Panc1 (cell line): Measurements from ENCODE around the gene TSHZ2. TPM values are rescaled to one million over a fixed set of nuclear protein-coding genes. Genes with fewer than 3 reads are reported as not detected.

Experiments used
- ATAC-seq: fragments of 200-7000 bp; cut with Tn5 transposase; 2 replicates; pipeline ENCODE4 v1.9.1; 2020; ENCODE audit warnings: mild to moderate bottlenecking, moderate library complexity
- BruUV-seq: library from RNA; stranded (reverse); fragments of 400-500 nt; replicated peaks from 2 replicates; lab custom pipeline; 2021; lab: Mats Ljungman, UMichigan
- CTCF ChIA-PET: fragments of 300-600 bp; sonication (Branson Sonifier 250); formaldehyde crosslinking; loops from one replicate; lab custom pipeline; 2022; ENCODE audit warnings: antibody characterized with exemption; lab: Charles Lee
- POLR2A ChIA-PET: fragments of 300-600 bp; sonication (Branson Sonifier 250); formaldehyde crosslinking; loops from one replicate; lab custom pipeline; 2022; ENCODE audit warnings: antibody characterized with exemption; lab: Charles Lee
- DNase-seq: peaks from one replicate; pipeline ENCODE4 v3.0.0-alpha.2; 2010; ENCODE audit warnings: low read depth, low spot score
- H3K27ac ChIP-seq: 2 replicates; pipeline ENCODE4 v1.5.1; 2011; ENCODE audit warnings: mild to moderate bottlenecking, low read length, inconsistent platforms
- H3K27me3 ChIP-seq: fragments of 200-500 bp; sonication (Bioruptor generic); 2 replicates; pipeline ENCODE4 v1.6.0; 2014; ENCODE audit warnings: low read length, inconsistent platforms; ENCODE audit not compliant: control insufficient read depth, insufficient read depth
- H3K36me3 ChIP-seq: fragments of 200-500 bp; sonication (Bioruptor generic); 2 replicates; pipeline ENCODE4 v1.5.1; 2014; ENCODE audit warnings: inconsistent platforms, mild to moderate bottlenecking, low read length, moderate library complexity; ENCODE audit not compliant: control insufficient read depth, insufficient read depth
- H3K4me1 ChIP-seq: 2 replicates; pipeline ENCODE4 v1.5.1; 2011; ENCODE audit warnings: inconsistent platforms, mild to moderate bottlenecking, low read length, moderate library complexity; ENCODE audit not compliant: control insufficient read depth, insufficient read depth
- H3K4me3 ChIP-seq, 2 experiments: 2 replicates each; pipeline ENCODE4 v1.5.1; 2011 to 2012; ENCODE audit warnings: low read depth in 2 of 2, low read length in 2 of 2, mild to moderate bottlenecking in 2 of 2, inconsistent platforms in 1 of 2, moderate library complexity in 1 of 2
- H3K9me3 ChIP-seq: fragments of 200-500 bp; sonication (Bioruptor generic); 2 replicates; pipeline ENCODE4 v1.5.1; 2014; ENCODE audit warnings: low read depth, mild to moderate bottlenecking, inconsistent platforms, low read length, moderate library complexity; ENCODE audit not compliant: control insufficient read depth, insufficient read depth
- POLR2AphosphoS5 ChIP-seq: IDR thresholded peaks from 2 replicates; pipeline ENCODE4 v1.6.1; 2012; ENCODE audit warnings: mild to moderate bottlenecking, low read depth, low read length, moderate library complexity
- SIN3A ChIP-seq: IDR thresholded peaks from 2 replicates; pipeline ENCODE4 v1.6.1; 2012; ENCODE audit warnings: low read depth, mild to moderate bottlenecking, low read length, moderate library complexity, borderline replicate concordance; ENCODE audit not compliant: insufficient read depth
- TCF7L2 ChIP-seq: IDR thresholded peaks from 2 replicates; pipeline ENCODE4 v1.6.1; 2011; ENCODE audit warnings: mild to moderate bottlenecking, low read depth, low read length, inconsistent platforms
- in situ Hi-C: cut with HindIII; loops from 2 replicates; pipeline ENCODE4 v1.10.0; 2016; ENCODE audit warnings: low sequenced_read_pairs, low pct_unique_long_range_greater_than_20kb
- intact Hi-C: fragments of 100-400 bp; cut with micrococcal nuclease; formaldehyde crosslinking; loops from one replicate; pipeline ENCODE4 v1.10.0; 2022; ENCODE audit not compliant: unreplicated experiment
- total RNA-seq: library from RNA; stranded (reverse); gene quantifications from one replicate; pipeline ENCODE4 v1.2.1, GENCODE V29; 2021; ENCODE audit not compliant: unreplicated experiment
- TF ChIP-seq, protein P1 (sequence below): fragments of 450-650 bp; IDR thresholded peaks from 2 replicates; pipeline ENCODE4 v1.5.1; 2017; ENCODE audit warnings: mild to moderate bottlenecking
- TF ChIP-seq, protein P2 (sequence below), 2 experiments: IDR thresholded peaks; 2 replicates each; pipeline ENCODE4 v1.6.1; 2011 to 2012; ENCODE audit warnings: low read depth in 2 of 2, control low read depth in 1 of 2, low read length in 1 of 2, mild to moderate bottlenecking in 1 of 2, moderate library complexity in 1 of 2; ENCODE audit not compliant: insufficient read depth in 1 of 2

Gene TSHZ2
- total RNA-seq, 1 experiment from 2014 or later = 0.36 TPM

DNA sequence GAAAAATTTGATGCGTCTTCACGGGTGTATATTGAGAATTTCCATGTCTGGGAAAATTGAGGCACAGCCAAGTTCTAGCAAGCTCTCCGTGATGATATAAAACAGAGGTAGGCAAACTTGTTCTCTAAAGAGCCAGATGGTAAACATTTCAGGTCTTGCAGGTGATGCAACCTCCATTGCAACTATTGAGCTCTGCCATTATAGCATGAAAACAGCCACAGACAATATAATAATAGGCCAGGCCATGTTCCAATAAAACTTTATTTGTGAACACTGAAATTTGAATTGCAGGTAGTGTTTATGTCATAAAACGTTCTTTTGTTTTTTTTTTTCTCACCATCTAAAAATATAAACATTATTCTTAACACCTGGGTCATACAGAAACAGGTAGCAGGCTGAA, 453.3 kb downstream of the TSHZ2 start:
- no peaks in the 10 kb centered on the region for H3K27me3 ChIP-seq

DNA sequence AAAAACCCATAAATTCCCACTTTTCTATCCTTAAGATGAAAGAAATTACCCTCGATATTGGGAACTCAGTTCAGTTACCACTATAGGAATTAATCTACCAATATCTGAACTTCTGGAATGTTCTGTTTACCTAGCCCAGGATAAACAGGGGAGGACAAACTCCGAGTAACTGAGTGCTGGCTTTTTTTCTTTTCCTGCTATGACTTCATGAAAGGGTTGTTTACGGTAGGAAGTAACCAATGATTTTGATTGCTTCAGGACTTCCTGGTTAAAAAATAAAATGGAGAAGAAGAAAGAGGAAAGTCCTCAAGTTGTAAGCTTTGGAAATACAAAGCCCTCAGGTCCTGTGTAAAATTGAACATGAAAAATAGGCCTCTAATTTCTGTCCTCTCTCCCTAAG, 453.8 kb downstream of the TSHZ2 start:
- intact Hi-C loops (no loop called here), in situ Hi-C loops (no loop called here)
- CTCF ChIA-PET = no interaction called here
- Histone ChIP-seq H3K27ac (no peak overlapping the region), H3K9me3 (no peaks in the 10 kb centered on the region), H3K27me3 (no peaks in the 10 kb centered on the region), H3K4me3 (no peak overlapping the region), H3K36me3 (no peaks in the 10 kb centered on the region), H3K4me1 (no peaks in the 10 kb centered on the region)
- BruUV-seq = no TSS peak
- DNase-seq = no peak
- POLR2A ChIA-PET = no interaction called here
- no peak for ATAC-seq
- TF ChIP-seq, protein P1, sequence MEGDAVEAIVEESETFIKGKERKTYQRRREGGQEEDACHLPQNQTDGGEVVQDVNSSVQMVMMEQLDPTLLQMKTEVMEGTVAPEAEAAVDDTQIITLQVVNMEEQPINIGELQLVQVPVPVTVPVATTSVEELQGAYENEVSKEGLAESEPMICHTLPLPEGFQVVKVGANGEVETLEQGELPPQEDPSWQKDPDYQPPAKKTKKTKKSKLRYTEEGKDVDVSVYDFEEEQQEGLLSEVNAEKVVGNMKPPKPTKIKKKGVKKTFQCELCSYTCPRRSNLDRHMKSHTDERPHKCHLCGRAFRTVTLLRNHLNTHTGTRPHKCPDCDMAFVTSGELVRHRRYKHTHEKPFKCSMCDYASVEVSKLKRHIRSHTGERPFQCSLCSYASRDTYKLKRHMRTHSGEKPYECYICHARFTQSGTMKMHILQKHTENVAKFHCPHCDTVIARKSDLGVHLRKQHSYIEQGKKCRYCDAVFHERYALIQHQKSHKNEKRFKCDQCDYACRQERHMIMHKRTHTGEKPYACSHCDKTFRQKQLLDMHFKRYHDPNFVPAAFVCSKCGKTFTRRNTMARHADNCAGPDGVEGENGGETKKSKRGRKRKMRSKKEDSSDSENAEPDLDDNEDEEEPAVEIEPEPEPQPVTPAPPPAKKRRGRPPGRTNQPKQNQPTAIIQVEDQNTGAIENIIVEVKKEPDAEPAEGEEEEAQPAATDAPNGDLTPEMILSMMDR = no peak
- TF ChIP-seq, protein P2, sequence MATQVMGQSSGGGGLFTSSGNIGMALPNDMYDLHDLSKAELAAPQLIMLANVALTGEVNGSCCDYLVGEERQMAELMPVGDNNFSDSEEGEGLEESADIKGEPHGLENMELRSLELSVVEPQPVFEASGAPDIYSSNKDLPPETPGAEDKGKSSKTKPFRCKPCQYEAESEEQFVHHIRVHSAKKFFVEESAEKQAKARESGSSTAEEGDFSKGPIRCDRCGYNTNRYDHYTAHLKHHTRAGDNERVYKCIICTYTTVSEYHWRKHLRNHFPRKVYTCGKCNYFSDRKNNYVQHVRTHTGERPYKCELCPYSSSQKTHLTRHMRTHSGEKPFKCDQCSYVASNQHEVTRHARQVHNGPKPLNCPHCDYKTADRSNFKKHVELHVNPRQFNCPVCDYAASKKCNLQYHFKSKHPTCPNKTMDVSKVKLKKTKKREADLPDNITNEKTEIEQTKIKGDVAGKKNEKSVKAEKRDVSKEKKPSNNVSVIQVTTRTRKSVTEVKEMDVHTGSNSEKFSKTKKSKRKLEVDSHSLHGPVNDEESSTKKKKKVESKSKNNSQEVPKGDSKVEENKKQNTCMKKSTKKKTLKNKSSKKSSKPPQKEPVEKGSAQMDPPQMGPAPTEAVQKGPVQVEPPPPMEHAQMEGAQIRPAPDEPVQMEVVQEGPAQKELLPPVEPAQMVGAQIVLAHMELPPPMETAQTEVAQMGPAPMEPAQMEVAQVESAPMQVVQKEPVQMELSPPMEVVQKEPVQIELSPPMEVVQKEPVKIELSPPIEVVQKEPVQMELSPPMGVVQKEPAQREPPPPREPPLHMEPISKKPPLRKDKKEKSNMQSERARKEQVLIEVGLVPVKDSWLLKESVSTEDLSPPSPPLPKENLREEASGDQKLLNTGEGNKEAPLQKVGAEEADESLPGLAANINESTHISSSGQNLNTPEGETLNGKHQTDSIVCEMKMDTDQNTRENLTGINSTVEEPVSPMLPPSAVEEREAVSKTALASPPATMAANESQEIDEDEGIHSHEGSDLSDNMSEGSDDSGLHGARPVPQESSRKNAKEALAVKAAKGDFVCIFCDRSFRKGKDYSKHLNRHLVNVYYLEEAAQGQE (IDR thresholded peaks at IDR 0.05; ENCODE audit: insufficient read depth in 1 of 2, low read depth in 2 of 2, low read length in 1 of 2) = no peak
- TF ChIP-seq POLR2AphosphoS5 (no peak), TCF7L2 (no peak), SIN3A (no peak)

More for the DNA sequence above, 453.3 kb downstream of the TSHZ2 start:
- CTCF ChIA-PET = no interaction called here
- ATAC-seq (no peak), DNase-seq (no peak)
- Histone ChIP-seq H3K9me3 (no peaks in the 10 kb centered on the region), H3K27ac (no peak overlapping the region), H3K4me1 (no peaks in the 10 kb centered on the region), H3K36me3 (no peaks in the 10 kb centered on the region), H3K4me3 (no peak overlapping the region)
- in situ Hi-C loops = no loop called here
- no TSS peak for BruUV-seq
- intact Hi-C loops = no loop called here
- POLR2A ChIA-PET = no interaction called here
- TF ChIP-seq, protein P1 = no peak
- TF ChIP-seq TCF7L2 (no peak), POLR2AphosphoS5 (no peak), SIN3A (no peak)
- TF ChIP-seq, protein P2 (IDR thresholded peaks at IDR 0.05; ENCODE audit: insufficient read depth in 1 of 2, low read depth in 2 of 2, low read length in 1 of 2) = no peak
